GM18861 (cell line): ENCODE results near the gene MAGOHB.

Source experiments
- ATAC-seq: cut with Tn5 transposase; IDR thresholded peaks from one replicate; pipeline ENCODE4 v1.9.1; 2021; ENCODE audit not compliant: unreplicated experiment

The MAGOHB gene

DNA sequence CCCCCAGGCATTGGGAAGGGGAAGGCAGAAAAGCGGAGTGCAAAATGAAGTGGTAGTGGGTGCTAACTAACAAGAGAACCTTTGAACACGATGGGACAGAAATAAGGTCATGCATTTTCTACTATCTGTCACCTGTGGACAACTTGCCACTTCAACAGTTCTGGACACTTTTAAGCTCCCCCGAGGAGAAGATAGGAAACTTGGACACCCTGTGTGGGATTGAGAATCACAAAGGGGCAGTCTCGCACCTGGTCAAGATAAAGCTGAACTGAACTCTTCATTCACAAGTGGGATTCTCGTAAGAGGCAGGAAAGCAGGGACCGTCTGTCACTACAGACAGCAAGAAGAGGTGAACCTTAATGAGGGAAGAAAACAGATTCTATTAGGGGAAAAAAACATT lies 56.1 kb downstream of the MAGOHB start:
- ATAC-seq, result no peak

DNA sequence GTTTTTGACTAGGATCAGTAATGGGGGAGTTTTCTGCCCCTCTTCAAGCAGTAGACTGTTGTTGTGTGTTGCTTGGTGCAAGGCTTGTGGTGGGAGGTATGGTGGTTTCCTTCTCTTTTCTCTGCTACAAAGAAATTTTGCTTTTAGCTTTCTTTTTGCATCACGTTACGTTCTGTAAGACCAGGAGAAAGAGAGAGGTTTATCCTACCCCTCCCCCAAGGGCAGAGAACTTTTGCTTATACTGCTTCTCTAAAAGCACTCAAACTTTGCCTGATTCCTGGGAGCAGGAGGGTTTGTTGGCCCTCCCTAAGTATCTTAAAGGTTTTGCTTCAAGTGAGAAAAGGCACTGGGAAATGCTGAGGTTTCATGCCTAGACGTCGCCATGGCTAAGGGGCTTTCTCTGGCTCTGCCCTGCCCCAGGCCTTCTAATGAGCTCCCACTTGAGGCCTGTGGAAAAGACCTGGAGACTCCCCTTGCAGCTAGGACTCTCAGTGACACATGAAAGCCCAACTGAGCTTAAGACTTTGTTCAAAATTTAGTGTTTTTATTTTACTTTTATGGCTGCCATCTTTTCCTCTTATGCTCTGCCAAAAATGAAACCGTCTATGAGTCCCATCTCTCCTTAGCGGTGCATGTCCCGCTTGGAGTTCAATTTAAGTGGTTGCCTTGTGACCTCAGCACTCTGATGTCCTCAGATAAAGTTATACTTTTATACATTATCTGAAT lies 58.5 kb downstream of the MAGOHB start:
- no peak for ATAC-seq

DNA sequence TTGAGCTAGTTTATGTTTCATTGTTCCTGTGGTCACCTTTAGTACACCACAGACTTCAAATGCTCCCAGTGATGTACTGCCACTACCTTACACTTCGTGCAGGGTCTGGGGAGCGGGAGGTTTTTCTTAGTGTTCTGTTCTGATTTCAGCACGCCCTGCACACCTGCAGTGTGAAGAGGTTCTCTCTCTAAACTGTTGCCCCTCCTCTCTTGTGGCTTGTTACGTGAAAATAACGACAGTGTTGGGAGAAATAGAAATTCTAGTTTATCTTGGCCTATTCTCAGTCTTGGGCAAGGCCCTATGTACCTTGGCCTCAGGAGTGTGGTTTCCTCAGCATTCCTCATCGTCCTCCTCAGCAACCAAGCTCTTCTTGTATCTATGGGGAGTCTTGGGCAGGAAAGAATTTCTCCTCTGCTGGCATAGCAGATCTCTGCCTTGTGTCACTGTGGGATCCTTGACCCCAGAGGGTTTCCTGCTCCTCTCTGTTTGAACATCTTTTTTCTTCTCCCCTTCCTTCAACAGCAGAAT lies 59.1 kb downstream of the MAGOHB start:
- no peak for ATAC-seq
